A673 (cell line): ENCODE data around the gene AMPH. TPM values are rescaled to one million over a fixed set of nuclear protein-coding genes. Genes with fewer than 3 reads are reported as not detected.

Experiments
- BruUV-seq: library from RNA; stranded (reverse); fragments of 400-500 nt; replicated peaks from 2 replicates; lab custom pipeline; 2021; lab: Mats Ljungman, UMichigan
- CTCF ChIA-PET: fragments of 300-600 bp; sonication (Branson Sonifier 250); formaldehyde crosslinking; loops from one replicate; lab custom pipeline; 2022; ENCODE audit warnings: antibody characterized with exemption; lab: Charles Lee
- POLR2A ChIA-PET: fragments of 300-600 bp; sonication (Branson Sonifier 250); formaldehyde crosslinking; loops from one replicate; lab custom pipeline; 2022; ENCODE audit warnings: antibody characterized with exemption; ENCODE audit not compliant: low non-redundant PET; lab: Charles Lee
- DNase-seq: peaks from one replicate; pipeline ENCODE4 v3.0.0-alpha.2; 2015; ENCODE audit warnings: low spot score
- H3K27ac ChIP-seq: fragments of 200-600 bp; sonication (generic); 2 replicates; pipeline ENCODE4 v1.5.1; 2016; ENCODE audit warnings: mixed run types, low read depth, mild to moderate bottlenecking, mixed read lengths, antibody characterized with exemption, low read length; ENCODE audit not compliant: poor library complexity, severe bottlenecking
- H3K27me3 ChIP-seq: fragments of 200-600 bp; sonication (generic); replicated peaks from 2 replicates; pipeline ENCODE4 v1.6.1; 2017; ENCODE audit warnings: mixed run types, low read depth, mild to moderate bottlenecking, mixed read lengths, antibody characterized with exemption, low read length; ENCODE audit not compliant: insufficient read depth, poor library complexity
- H3K36me3 ChIP-seq: fragments of 200-600 bp; sonication (generic); 2 replicates; pipeline ENCODE4 v1.6.1; 2016; ENCODE audit warnings: mixed run types, mild to moderate bottlenecking, mixed read lengths, antibody characterized with exemption, low read length; ENCODE audit not compliant: insufficient read depth, poor library complexity, severe bottlenecking
- H3K4me1 ChIP-seq: fragments of 200-600 bp; sonication (generic); 2 replicates; pipeline ENCODE4 v1.6.1; 2017; ENCODE audit warnings: mixed run types, mild to moderate bottlenecking, mixed read lengths, antibody characterized with exemption, low read length; ENCODE audit not compliant: insufficient read depth, poor library complexity, severe bottlenecking
- H3K4me3 ChIP-seq: fragments of 200-600 bp; sonication (generic); 2 replicates; pipeline ENCODE4 v1.5.1; 2016; ENCODE audit warnings: low read depth, mixed run types, mild to moderate bottlenecking, mixed read lengths, low read length; ENCODE audit not compliant: poor library complexity, severe bottlenecking
- H3K9me3 ChIP-seq: fragments of 200-600 bp; sonication (generic); 2 replicates; pipeline ENCODE4 v1.6.1; 2016; ENCODE audit warnings: mixed run types, low read depth, mild to moderate bottlenecking, mixed read lengths, antibody characterized with exemption, low read length; ENCODE audit not compliant: poor library complexity, severe bottlenecking
- EZH2 ChIP-seq: fragments of 200-600 bp; sonication (generic); IDR thresholded peaks from 2 replicates; pipeline ENCODE4 v1.6.1; 2017; ENCODE audit warnings: borderline replicate concordance, low read depth, mild to moderate bottlenecking, mixed read lengths, antibody characterized with exemption, low read length; ENCODE audit not compliant: poor library complexity, severe bottlenecking
- intact Hi-C: fragments of 100-400 bp; cut with micrococcal nuclease; formaldehyde crosslinking; loops from one replicate; pipeline ENCODE4 v1.10.0; 2022; ENCODE audit not compliant: unreplicated experiment
- total RNA-seq: library from RNA; stranded (reverse); gene quantifications from 2 replicates; pipeline ENCODE4 v1.2.3, GENCODE V29; 2021
- TF ChIP-seq, protein P1 (sequence below): fragments of 300-800, 200-600 bp; sonication (generic); conservative IDR thresholded peaks from 2 replicates; pipeline ENCODE4 v1.5.1; 2017; ENCODE audit warnings: low read depth, mild to moderate bottlenecking, antibody characterized with exemption, low read length, moderate library complexity, mixed read lengths

Gene AMPH
- total RNA-seq, 1 experiment from 2014 or later: 2.1 TPM

DNA sequence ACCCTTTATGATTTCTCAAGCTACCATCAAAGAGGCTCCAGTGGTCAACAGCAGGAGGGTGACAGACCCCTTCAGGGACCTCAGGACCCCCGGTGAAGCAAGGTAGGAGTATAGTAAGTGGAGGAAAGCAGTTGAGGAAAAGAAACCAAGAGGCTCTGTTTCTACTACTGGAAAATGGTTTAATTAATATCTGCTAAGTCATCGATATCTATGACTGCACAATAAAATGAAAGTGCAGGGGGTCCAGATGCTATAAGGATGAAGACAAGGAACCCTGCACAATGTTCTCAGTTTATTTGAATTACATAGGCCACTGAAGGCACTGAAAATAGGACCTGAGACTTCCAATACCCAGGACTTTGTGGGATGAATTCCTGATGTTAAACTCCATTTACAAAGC is 23.7 kb downstream of the AMPH start:
- no peaks in the 10 kb centered on the region for H3K9me3 ChIP-seq
- H3K36me3 ChIP-seq: no peaks in the 10 kb centered on the region
- TF ChIP-seq, protein P1, sequence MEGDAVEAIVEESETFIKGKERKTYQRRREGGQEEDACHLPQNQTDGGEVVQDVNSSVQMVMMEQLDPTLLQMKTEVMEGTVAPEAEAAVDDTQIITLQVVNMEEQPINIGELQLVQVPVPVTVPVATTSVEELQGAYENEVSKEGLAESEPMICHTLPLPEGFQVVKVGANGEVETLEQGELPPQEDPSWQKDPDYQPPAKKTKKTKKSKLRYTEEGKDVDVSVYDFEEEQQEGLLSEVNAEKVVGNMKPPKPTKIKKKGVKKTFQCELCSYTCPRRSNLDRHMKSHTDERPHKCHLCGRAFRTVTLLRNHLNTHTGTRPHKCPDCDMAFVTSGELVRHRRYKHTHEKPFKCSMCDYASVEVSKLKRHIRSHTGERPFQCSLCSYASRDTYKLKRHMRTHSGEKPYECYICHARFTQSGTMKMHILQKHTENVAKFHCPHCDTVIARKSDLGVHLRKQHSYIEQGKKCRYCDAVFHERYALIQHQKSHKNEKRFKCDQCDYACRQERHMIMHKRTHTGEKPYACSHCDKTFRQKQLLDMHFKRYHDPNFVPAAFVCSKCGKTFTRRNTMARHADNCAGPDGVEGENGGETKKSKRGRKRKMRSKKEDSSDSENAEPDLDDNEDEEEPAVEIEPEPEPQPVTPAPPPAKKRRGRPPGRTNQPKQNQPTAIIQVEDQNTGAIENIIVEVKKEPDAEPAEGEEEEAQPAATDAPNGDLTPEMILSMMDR: no peak
- no peak for TF ChIP-seq EZH2
- H3K27ac ChIP-seq: no peak overlapping the region
- intact Hi-C loops: no loop called here
- ChIA-PET CTCF (no interaction called here), POLR2A (no interaction called here)
- no peaks in the 10 kb centered on the region for H3K4me1 ChIP-seq
- no TSS peak for BruUV-seq
- no peak for DNase-seq
- H3K27me3 ChIP-seq: no peaks in the 10 kb centered on the region
- H3K4me3 ChIP-seq: no peak overlapping the region

DNA sequence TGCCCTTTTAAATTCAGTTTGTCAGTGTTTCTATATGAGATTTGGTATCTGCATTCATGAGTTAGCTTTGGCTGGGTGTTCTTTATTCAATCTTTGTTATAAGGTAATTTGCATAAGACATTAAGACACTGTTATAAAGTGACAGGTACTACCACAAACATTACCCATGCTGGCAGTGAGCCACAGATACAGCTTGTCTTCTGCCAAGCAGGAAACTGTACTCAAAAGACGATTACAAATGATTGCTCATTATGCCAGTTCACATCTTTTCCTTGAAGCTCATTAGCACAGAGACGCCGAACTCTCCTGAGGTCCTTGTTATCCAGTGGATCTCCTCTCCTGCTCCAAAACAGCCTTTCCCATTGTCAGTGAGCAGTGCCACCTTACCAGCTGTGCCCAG is 30.4 kb downstream of the AMPH start:
- ChIA-PET CTCF (no interaction called here), POLR2A (no interaction called here)
- no peaks in the 10 kb centered on the region for H3K9me3 ChIP-seq
- no peak for TF ChIP-seq EZH2
- TF ChIP-seq, protein P1: no peak
- DNase-seq: no peak
- no peaks in the 10 kb centered on the region for H3K27me3 ChIP-seq
- H3K4me3 ChIP-seq: no peak overlapping the region
- H3K36me3 ChIP-seq: no peaks in the 10 kb centered on the region
- no peaks in the 10 kb centered on the region for H3K4me1 ChIP-seq
- intact Hi-C loops: no loop called here
- no peak overlapping the region for H3K27ac ChIP-seq
- no TSS peak for BruUV-seq

DNA sequence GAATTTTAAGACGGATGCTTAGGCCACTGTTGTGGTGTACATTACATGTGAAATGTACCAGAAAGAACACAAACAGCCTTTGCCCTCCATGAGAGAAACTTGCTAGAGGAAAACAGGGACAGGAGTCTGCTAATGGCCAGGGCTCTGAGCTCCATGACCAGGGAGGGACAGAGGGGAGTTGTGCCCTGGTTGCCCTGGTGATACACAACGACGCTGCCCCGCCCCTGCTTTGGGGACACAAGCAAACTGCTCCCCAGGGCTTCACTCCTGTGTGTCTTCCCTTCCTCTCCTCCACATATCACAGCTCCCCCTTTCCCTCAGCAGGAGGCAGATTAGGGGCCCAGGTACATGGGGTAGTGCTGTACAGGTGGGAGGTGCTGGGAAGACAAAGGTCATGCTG is 36.2 kb downstream of the AMPH start:
- H3K4me3 ChIP-seq: no peak overlapping the region
- intact Hi-C loops: no loop called here
- no peak overlapping the region for H3K27ac ChIP-seq
- no TSS peak for BruUV-seq
- DNase-seq: no peak
- H3K4me1 ChIP-seq: no peaks in the 10 kb centered on the region
- H3K36me3 ChIP-seq: no peaks in the 10 kb centered on the region
- ChIA-PET POLR2A (no interaction called here), CTCF (no interaction called here)
- H3K9me3 ChIP-seq: no peaks in the 10 kb centered on the region
- TF ChIP-seq, protein P1: no peak
- TF ChIP-seq EZH2: no peak
- no peaks in the 10 kb centered on the region for H3K27me3 ChIP-seq
